ENCODE results near the gene AKIP1. TPM values are rescaled to one million over a fixed set of nuclear protein-coding genes. Genes with fewer than 3 reads are reported as not detected.

AKIP1 gene
- total RNA-seq, 1 experiment from 2014 or later: 36.5 TPM

GRCh38 chr11:8959546-8960166, 48.7 kb downstream of the AKIP1 start:
- DNase-seq (ENCODE audit: low read depth): peak; percentile 74

GRCh38 chr11:8961401-8961800, 50.4 kb downstream of the AKIP1 start:
- no peak for DNase-seq (ENCODE audit: low read depth)

GRCh38 chr11:8962841-8963240, 51.9 kb downstream of the AKIP1 start:
- DNase-seq (ENCODE audit: low read depth): no peak

GRCh38 chr11:8963569-8964323, 52.8 kb downstream of the AKIP1 start:
- no peak for DNase-seq (ENCODE audit: low read depth)

GRCh38 chr11:8964324-8965320, 53.6 kb downstream of the AKIP1 start, which contains the start of gene TMEM9B:
Gene TMEM9B (minus strand): TSS chr11:8964442. CDS start chr11:8964313, 129 bp downstream.
- DNase-seq (ENCODE audit: low read depth): peak; percentile 86

- DNase-seq (ENCODE audit: low read depth): no peak
These were observed 56.2 kb downstream of the AKIP1 start for GRCh38 chr11:8967184-8967583.

Other genes starting within 250 kb of the AKIP1 start
- gene TRIM66, start 228.5 kb upstream of the AKIP1 start, total RNA-seq (2014; rRNA removed; shearing (Covaris generic)): 2.2 and 3.1 TPM in 2 replicates
- 953 and 1,057 TPM in 2 replicates for gene RPL27A, start 228.4 kb upstream of the AKIP1 start, total RNA-seq (2014; rRNA removed; shearing (Covaris generic))
- gene C11orf16, start 21.8 kb downstream of the AKIP1 start, total RNA-seq (2014; rRNA removed; shearing (Covaris generic)): not detected in 2 replicates
- gene ASCL3, start 31.8 kb downstream of the AKIP1 start, total RNA-seq (2014; rRNA removed; shearing (Covaris generic)): not detected in 2 replicates
- gene TMEM9B, start 53.3 kb downstream of the AKIP1 start, total RNA-seq (2014; rRNA removed; shearing (Covaris generic)): 38.4 and 40.6 TPM in 2 replicates
- gene NRIP3, start 92.8 kb downstream of the AKIP1 start, total RNA-seq (2014; rRNA removed; shearing (Covaris generic)): 31.7 and 31.8 TPM in 2 replicates
- gene SCUBE2, start 180.4 kb downstream of the AKIP1 start, total RNA-seq (2014; rRNA removed; shearing (Covaris generic)): 0.36 and 0.88 TPM in 2 replicates